GM18526 (cell line): ENCODE data around the gene ZNF366.

Experiments
- POLR2A ChIP-seq: IDR thresholded peaks from 3 replicates; pipeline ENCODE4 v1.6.1; 2011; ENCODE audit not compliant: insufficient read length; ENCODE audit errors: extremely low read depth

ZNF366 gene

GRCh38 chr5:72508241-72509170, 1.3 kb upstream of the ZNF366 start:
- TF ChIP-seq POLR2A, result no peak

GRCh38 chr5:72507907-72508238, 663 bp upstream of the ZNF366 start:
- no peak for TF ChIP-seq POLR2A

GRCh38 chr5:72506158-72506549, 1.1 kb downstream of the ZNF366 start:
- TF ChIP-seq POLR2A, result no peak

- TF ChIP-seq POLR2A, result no peak
Observed at GRCh38 chr5:72505539-72506157, 1.6 kb downstream of the ZNF366 start.

GRCh38 chr5:72505016-72505415, 2.2 kb downstream of the ZNF366 start:
- no peak for TF ChIP-seq POLR2A

GRCh38 chr5:72503888-72504491, 3.2 kb downstream of the ZNF366 start:
- TF ChIP-seq POLR2A, result no peak

- TF ChIP-seq POLR2A, result no peak
Observed at GRCh38 chr5:72501488-72501887, 5.7 kb downstream of the ZNF366 start.

- TF ChIP-seq POLR2A, result no peak
Observed at GRCh38 chr5:72499730-72500129, 7.5 kb downstream of the ZNF366 start.

GRCh38 chr5:72499090-72499489, 8.1 kb downstream of the ZNF366 start:
- no peak for TF ChIP-seq POLR2A

GRCh38 chr5:72498284-72498683, 8.9 kb downstream of the ZNF366 start:
- no peak for TF ChIP-seq POLR2A

- no peak for TF ChIP-seq POLR2A
Observed at GRCh38 chr5:72497823-72498222, 9.4 kb downstream of the ZNF366 start.

- TF ChIP-seq POLR2A, result no peak
Observed at GRCh38 chr5:72495410-72495809, 11.8 kb downstream of the ZNF366 start.

- TF ChIP-seq POLR2A, result no peak
Observed at GRCh38 chr5:72494623-72495124, 12.5 kb downstream of the ZNF366 start.

GRCh38 chr5:72489536-72489935, 17.7 kb downstream of the ZNF366 start:
- no peak for TF ChIP-seq POLR2A

GRCh38 chr5:72488756-72489155, 18.5 kb downstream of the ZNF366 start:
- no peak for TF ChIP-seq POLR2A

- TF ChIP-seq POLR2A, result no peak
Observed at GRCh38 chr5:72487177-72487576, 20.0 kb downstream of the ZNF366 start.
